Measurements from ENCODE around the gene TTLL7. TPM values are rescaled to one million over a fixed set of nuclear protein-coding genes. Genes with fewer than 3 reads are reported as not detected.

The TTLL7 gene
- total RNA-seq, 4 donors from 2014 or later, result 26.2 to 58.1 (median 41.2) TPM

DNA sequence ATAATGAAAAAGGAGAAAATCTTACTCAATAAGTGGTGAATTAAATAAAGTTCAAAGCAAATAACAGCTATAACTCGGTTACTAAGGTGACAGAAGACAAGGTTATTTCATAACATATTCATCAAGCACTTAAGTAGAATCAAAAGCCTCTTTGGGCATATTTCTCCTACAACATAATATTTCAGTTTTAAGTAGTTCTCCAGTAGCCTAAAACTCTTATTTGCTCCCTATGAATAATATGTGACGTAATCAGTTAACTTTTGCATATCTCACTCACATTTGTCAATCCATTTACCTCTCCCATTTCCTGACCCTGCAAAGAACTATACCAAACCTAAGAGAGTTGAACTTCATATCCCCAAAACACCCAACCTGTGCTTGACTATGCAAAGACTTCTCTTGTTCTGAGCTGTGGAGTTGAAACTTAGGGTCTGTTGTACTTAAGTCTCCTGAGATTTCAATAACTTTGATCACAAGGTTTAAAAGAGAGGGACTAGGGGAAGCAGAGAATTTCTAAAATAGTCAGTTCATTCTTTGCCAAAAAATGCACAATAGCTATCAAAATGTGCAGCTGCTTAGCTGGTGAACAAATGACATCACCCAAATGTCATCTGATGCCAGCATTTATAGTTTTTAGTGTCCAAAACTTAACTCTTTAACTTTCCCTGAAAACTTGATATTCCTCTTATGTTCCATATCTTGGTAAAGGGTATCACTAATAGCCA, 37.2 kb downstream of the TTLL7 start:
- TF ChIP-seq EP300 (IDR thresholded peaks at IDR 0.05), result no peak
- TF ChIP-seq POLR2A (IDR thresholded peaks at IDR 0.05; ENCODE audit: low read depth), result no peak
- no peak for TF ChIP-seq POLR2AphosphoS5 (IDR thresholded peaks at IDR 0.05)
- TF ChIP-seq, protein P1, sequence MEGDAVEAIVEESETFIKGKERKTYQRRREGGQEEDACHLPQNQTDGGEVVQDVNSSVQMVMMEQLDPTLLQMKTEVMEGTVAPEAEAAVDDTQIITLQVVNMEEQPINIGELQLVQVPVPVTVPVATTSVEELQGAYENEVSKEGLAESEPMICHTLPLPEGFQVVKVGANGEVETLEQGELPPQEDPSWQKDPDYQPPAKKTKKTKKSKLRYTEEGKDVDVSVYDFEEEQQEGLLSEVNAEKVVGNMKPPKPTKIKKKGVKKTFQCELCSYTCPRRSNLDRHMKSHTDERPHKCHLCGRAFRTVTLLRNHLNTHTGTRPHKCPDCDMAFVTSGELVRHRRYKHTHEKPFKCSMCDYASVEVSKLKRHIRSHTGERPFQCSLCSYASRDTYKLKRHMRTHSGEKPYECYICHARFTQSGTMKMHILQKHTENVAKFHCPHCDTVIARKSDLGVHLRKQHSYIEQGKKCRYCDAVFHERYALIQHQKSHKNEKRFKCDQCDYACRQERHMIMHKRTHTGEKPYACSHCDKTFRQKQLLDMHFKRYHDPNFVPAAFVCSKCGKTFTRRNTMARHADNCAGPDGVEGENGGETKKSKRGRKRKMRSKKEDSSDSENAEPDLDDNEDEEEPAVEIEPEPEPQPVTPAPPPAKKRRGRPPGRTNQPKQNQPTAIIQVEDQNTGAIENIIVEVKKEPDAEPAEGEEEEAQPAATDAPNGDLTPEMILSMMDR (IDR thresholded peaks at IDR 0.05), result no peak
- intact Hi-C loops (cut with DNase I), result no loop called here
- H3K36me3 ChIP-seq, result no peaks in the 10 kb centered on the region
- peak overlapping the region in 1 of 4 donors; percentile 4 for H3K27ac ChIP-seq (replicated peaks in 1 of 4)
- no peaks in the 10 kb centered on the region for H3K27me3 ChIP-seq
- WGBS, result 76% methylated on average over 2 of the region's 2 CpGs
- H3K4me1 ChIP-seq, result peaks cover 0 to 51% (median 49%) of the 10 kb centered on the region in 4 donors
- H3K9me3 ChIP-seq, result no peaks in the 10 kb centered on the region
- H3K4me3 ChIP-seq, result no peak overlapping the region
- DNase-seq (ENCODE audit: extremely low spot score), result no peak

DNA sequence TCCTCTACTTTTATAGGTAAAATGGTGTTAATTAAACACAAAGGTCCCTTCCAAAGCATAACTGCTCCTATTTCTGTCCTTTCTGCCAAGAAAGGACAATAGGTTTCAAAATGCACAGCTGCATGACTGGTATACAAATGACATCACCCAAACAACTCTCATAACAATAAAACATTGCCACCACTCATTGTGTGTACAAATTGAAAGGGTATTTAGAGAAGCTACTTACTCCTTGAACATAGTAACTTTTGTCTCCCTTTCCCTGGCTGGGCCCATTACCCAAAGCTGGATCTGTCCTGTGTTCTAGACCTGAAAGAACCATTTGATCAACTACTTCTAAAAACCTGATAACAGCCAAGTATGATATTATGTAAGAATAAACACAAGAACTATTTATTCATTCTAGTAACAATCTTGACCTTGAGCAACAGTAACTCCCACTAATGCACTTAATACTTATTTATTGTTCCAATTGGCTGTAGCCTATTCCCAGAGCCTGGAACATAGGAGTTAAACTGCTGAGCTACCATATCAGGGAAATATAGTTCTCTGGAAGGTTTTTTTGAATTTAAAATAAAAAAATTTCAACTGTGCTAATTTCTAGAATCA, 38.2 kb downstream of the TTLL7 start:
- Histone ChIP-seq H3K4me1 (peaks cover 0 to 51% (median 47%) of the 10 kb centered on the region in 4 donors), H3K27me3 (no peaks in the 10 kb centered on the region), H3K9me3 (no peaks in the 10 kb centered on the region), H3K27ac (replicated peaks in 1 of 4) (no peak overlapping the region), H3K36me3 (no peaks in the 10 kb centered on the region), H3K4me3 (no peak overlapping the region)
- no peak for TF ChIP-seq EP300 (IDR thresholded peaks at IDR 0.05)
- intact Hi-C loops (cut with DNase I), result no loop called here
- DNase-seq (ENCODE audit: extremely low spot score), result no peak

GRCh38 chr1:83959824-83960498, 39.0 kb downstream of the TTLL7 start:
- no peak for DNase-seq (ENCODE audit: extremely low spot score)
- no peak for TF ChIP-seq POLR2AphosphoS5 (IDR thresholded peaks at IDR 0.05)
- TF ChIP-seq, protein P1 (IDR thresholded peaks at IDR 0.05), result no peak
- TF ChIP-seq POLR2A (IDR thresholded peaks at IDR 0.05; ENCODE audit: low read depth), result no peak
- no peak for TF ChIP-seq EP300 (IDR thresholded peaks at IDR 0.05)
- Histone ChIP-seq H3K27ac (replicated peaks in 1 of 4) (no peak overlapping the region), H3K27me3 (no peaks in the 10 kb centered on the region), H3K36me3 (no peaks in the 10 kb centered on the region), H3K4me3 (no peak overlapping the region), H3K4me1 (peaks cover 0 to 47% (median 45%) of the 10 kb centered on the region in 4 donors), H3K9me3 (no peaks in the 10 kb centered on the region)
- WGBS, result 81% methylated on average over 1 of the region's 1 CpG
- intact Hi-C loops (cut with DNase I), result no loop called here

DNA sequence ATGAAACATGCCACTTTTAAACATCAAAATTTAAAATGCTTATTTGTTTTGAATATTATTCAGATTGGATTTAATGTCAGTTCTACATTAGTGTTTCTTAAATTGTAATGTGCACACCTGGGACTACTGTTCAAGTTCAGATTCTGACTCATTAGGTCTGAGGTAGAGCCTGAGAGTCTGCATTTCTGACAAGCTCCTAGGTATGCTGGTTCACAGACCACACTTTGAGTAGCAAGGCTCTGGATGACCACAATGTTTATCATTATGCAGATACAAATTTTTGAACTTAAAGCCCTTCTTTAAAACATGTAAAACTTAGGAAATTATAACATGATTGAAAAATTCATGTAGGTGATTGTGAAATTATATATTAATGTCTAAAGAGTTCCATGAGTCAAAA, 40.2 kb downstream of the TTLL7 start:
- H3K36me3 ChIP-seq, result no peaks in the 10 kb centered on the region

More for the DNA sequence above, 40.2 kb downstream of the TTLL7 start:
- Histone ChIP-seq H3K27me3 (no peaks in the 10 kb centered on the region), H3K4me3 (no peak overlapping the region), H3K4me1 (peaks cover 0 to 37% (median 33%) of the 10 kb centered on the region in 4 donors), H3K9me3 (no peaks in the 10 kb centered on the region), H3K27ac (replicated peaks in 1 of 4) (no peak overlapping the region)
- DNase-seq (ENCODE audit: extremely low spot score), result no peak
- TF ChIP-seq EP300 (IDR thresholded peaks at IDR 0.05) (no peak), POLR2AphosphoS5 (IDR thresholded peaks at IDR 0.05) (no peak), POLR2A (IDR thresholded peaks at IDR 0.05; ENCODE audit: low read depth) (no peak)
- TF ChIP-seq, protein P1 (IDR thresholded peaks at IDR 0.05), result no peak
- intact Hi-C loops (cut with DNase I), result no loop called here
